Osteoblast (primary cell): ENCODE measurements around the gene GOLPH3L. TPM values are rescaled to one million over a fixed set of nuclear protein-coding genes. Genes with fewer than 3 reads are reported as not detected.
"Not testable (repeated sequence)": the region's sequence is repeated elsewhere in the genome, so short reads cannot be mapped to it uniquely, and the experiment has no call there.

Experiments used
- DNase-seq: peaks from one replicate; pipeline ENCODE4 v3.0.0; 2011; ENCODE audit warnings: low spot score, mixed read lengths; ENCODE audit not compliant: insufficient read length; ENCODE audit errors: missing footprints
- H2AFZ ChIP-seq: 2 replicates; pipeline ENCODE4 v1.6.0; 2011; ENCODE audit warnings: mild to moderate bottlenecking, low read length
- H3K27ac ChIP-seq: 2 replicates; pipeline ENCODE4 v1.5.1; 2011; ENCODE audit warnings: mild to moderate bottlenecking, low read depth, low read length, moderate library complexity
- H3K27me3 ChIP-seq: 2 replicates; pipeline ENCODE4 v1.6.0; 2012; ENCODE audit warnings: mild to moderate bottlenecking, control low read depth, inconsistent platforms, low read length, moderate library complexity; ENCODE audit not compliant: insufficient read depth
- H3K36me3 ChIP-seq: 2 replicates; pipeline ENCODE4 v1.5.1; 2011; ENCODE audit warnings: mild to moderate bottlenecking, low read length, control low read depth, moderate library complexity; ENCODE audit not compliant: insufficient read depth
- H3K4me1 ChIP-seq: 2 replicates; pipeline ENCODE4 v1.5.1; 2011; ENCODE audit warnings: mild to moderate bottlenecking, low read length, control low read depth, moderate library complexity; ENCODE audit not compliant: insufficient read depth
- H3K4me2 ChIP-seq: 2 replicates; pipeline ENCODE4 v1.6.0; 2011; ENCODE audit warnings: mild to moderate bottlenecking, low read length; ENCODE audit not compliant: insufficient read depth
- H3K4me3 ChIP-seq: fragments of 200-600 bp; sonication (generic); 3 replicates; pipeline ENCODE4 v1.5.1; 2012; ENCODE audit warnings: mild to moderate bottlenecking, low read length, inconsistent platforms; ENCODE audit not compliant: insufficient read depth
- H3K79me2 ChIP-seq: 2 replicates; pipeline ENCODE4 v1.6.0; 2012; ENCODE audit warnings: mild to moderate bottlenecking, low read length, control low read depth, inconsistent platforms; ENCODE audit not compliant: insufficient read depth
- H3K9me3 ChIP-seq: 2 replicates; pipeline ENCODE4 v1.5.1; 2011; ENCODE audit warnings: low read depth, low read length, control low read depth
- H4K20me1 ChIP-seq: 2 replicates; pipeline ENCODE4 v1.6.0; 2012; ENCODE audit warnings: mild to moderate bottlenecking, low read length, control low read depth; ENCODE audit not compliant: insufficient read depth
- CTCF ChIP-seq: IDR thresholded peaks from 2 replicates; pipeline ENCODE4 v1.5.1; 2011; ENCODE audit warnings: mild to moderate bottlenecking, low read depth, low read length, moderate library complexity; ENCODE audit errors: extremely low read depth
- total RNA-seq: library from RNA; depleted of rRNA; stranded (reverse); fragments of >200 nt; gene quantifications from 2 replicates; pipeline ENCODE4 v1.2.3, GENCODE V29; 2012

Gene GOLPH3L
- total RNA-seq, 1 donor = 17.0 TPM

- DNase-seq, H3K9me3 ChIP-seq, H3K27me3 ChIP-seq, H3K4me2 ChIP-seq, H4K20me1 ChIP-seq, H3K4me3 ChIP-seq, H2AFZ ChIP-seq, H3K27ac ChIP-seq: not testable (repeated sequence)
- Histone ChIP-seq H3K79me2 (peaks cover 48% of the 10 kb centered on the region), H3K4me1 (peaks cover 26% of the 10 kb centered on the region), H3K36me3 (peaks cover 53% of the 10 kb centered on the region)
Measured at GRCh38 chr1:150624134-150624533, 72.8 kb downstream of the GOLPH3L start.

GRCh38 chr1:150622303-150622975 lies 74.5 kb downstream of the GOLPH3L start:
- H3K27me3 ChIP-seq = no peaks in the 10 kb centered on the region
- H3K4me2 ChIP-seq = no peak overlapping the region
- H3K79me2 ChIP-seq = peaks cover 32% of the 10 kb centered on the region

GRCh38 chr1:150621497-150622302 lies 75.3 kb downstream of the GOLPH3L start:
- Histone ChIP-seq H4K20me1 (no peaks in the 10 kb centered on the region), H3K9me3 (no peaks in the 10 kb centered on the region), H3K27me3 (no peaks in the 10 kb centered on the region), H3K4me2 (no peak overlapping the region), H3K27ac (peak overlapping the region; percentile 16), H3K4me3 (no peak overlapping the region), H3K79me2 (peaks cover 25% of the 10 kb centered on the region), H2AFZ (no peak overlapping the region), H3K36me3 (peaks cover 61% of the 10 kb centered on the region), H3K4me1 (peaks cover 18% of the 10 kb centered on the region)
- TF ChIP-seq CTCF = peak; percentile 74
- DNase-seq = peak; percentile 79

More at GRCh38 chr1:150622303-150622975, 74.5 kb downstream of the GOLPH3L start:
- TF ChIP-seq CTCF = no peak
- peak overlapping the region; percentile 16 for H3K27ac ChIP-seq
- H4K20me1 ChIP-seq = no peaks in the 10 kb centered on the region
- H3K36me3 ChIP-seq = peaks cover 61% of the 10 kb centered on the region
- H2AFZ ChIP-seq = no peak overlapping the region
- no peaks in the 10 kb centered on the region for H3K9me3 ChIP-seq
- no peak for DNase-seq
- peaks cover 18% of the 10 kb centered on the region for H3K4me1 ChIP-seq
- no peak overlapping the region for H3K4me3 ChIP-seq

GRCh38 chr1:150620919-150621318 lies 76.0 kb downstream of the GOLPH3L start:
- no peak overlapping the region for H3K4me3 ChIP-seq
- DNase-seq = no peak
- peak overlapping the region; percentile 59 for H3K27ac ChIP-seq
- TF ChIP-seq CTCF = no peak
- no peak overlapping the region for H2AFZ ChIP-seq
- H3K4me2 ChIP-seq = no peak overlapping the region
- H3K4me1 ChIP-seq = peaks cover 18% of the 10 kb centered on the region
- H3K27me3 ChIP-seq = no peaks in the 10 kb centered on the region
- H3K9me3 ChIP-seq = no peaks in the 10 kb centered on the region
- H4K20me1 ChIP-seq = no peaks in the 10 kb centered on the region
- peaks cover 58% of the 10 kb centered on the region for H3K36me3 ChIP-seq
- H3K79me2 ChIP-seq = peaks cover 21% of the 10 kb centered on the region
